GM21825 (cell line): ENCODE measurements around the gene MMRN2.
A peak's percentile ranks its signal among the peaks of the same experiment; 100 is the strongest.

ENCODE experiments used
- ATAC-seq: cut with Tn5 transposase; IDR thresholded peaks from one replicate; pipeline ENCODE4 v1.9.1; 2021; ENCODE audit warnings: mild to moderate bottlenecking, moderate library complexity; ENCODE audit not compliant: unreplicated experiment

The MMRN2 gene

DNA sequence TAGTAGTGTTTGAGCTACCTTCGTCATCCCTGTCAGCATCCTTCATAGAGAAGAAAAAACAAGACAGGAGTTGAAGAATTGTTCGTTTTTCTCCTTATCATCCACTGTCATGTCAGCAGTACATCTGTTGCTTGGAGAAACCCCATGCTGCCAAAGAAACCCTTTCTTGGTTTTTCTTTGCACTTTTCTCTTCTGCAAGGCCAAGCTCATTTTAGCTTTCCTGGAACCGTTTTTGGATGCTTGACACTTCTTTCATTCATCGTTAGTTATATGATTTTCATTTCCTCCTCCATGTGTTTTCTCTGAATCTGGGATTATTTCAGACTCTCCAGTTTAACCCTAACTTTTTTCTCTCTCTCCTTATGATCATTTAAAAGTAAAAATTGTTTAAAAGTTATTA is 58.9 kb downstream of the MMRN2 start:
- no peak for ATAC-seq

GRCh38 chr10:86889997-86890396 is 67.4 kb downstream of the MMRN2 start:
- ATAC-seq: no peak

GRCh38 chr10:86888585-86889381 is 68.6 kb downstream of the MMRN2 start:
- ATAC-seq: peak; percentile 99
